Karpas-422 (cell line): Measurements from ENCODE around the gene OR51S1. TPM values are rescaled to one million over a fixed set of nuclear protein-coding genes. Genes with fewer than 3 reads are reported as not detected.

Source experiments
- DNase-seq: peaks from one replicate; pipeline ENCODE4 v3.0.0-alpha.2; 2015
- H2AFZ ChIP-seq: fragments of 200-600 bp; sonication (generic); 2 replicates; pipeline ENCODE4 v1.6.1; 2014; ENCODE audit warnings: antibody characterized with exemption, low read length, mixed read lengths
- H3K27ac ChIP-seq: fragments of 200-600 bp; sonication (generic); 2 replicates; pipeline ENCODE4 v1.5.1; 2014; ENCODE audit warnings: mild to moderate bottlenecking, low read length, moderate library complexity
- H3K27me3 ChIP-seq: fragments of 200-600 bp; sonication (generic); 2 replicates; pipeline ENCODE4 v1.6.1; 2014; ENCODE audit warnings: low read length, mixed read lengths
- H3K36me3 ChIP-seq: fragments of 200-600 bp; sonication (generic); 2 replicates; pipeline ENCODE4 v1.6.1; 2014; ENCODE audit warnings: low read length, mixed read lengths; ENCODE audit not compliant: insufficient read depth
- H3K4me1 ChIP-seq: fragments of 200-600 bp; sonication (generic); 2 replicates; pipeline ENCODE4 v1.6.1; 2014; ENCODE audit warnings: mild to moderate bottlenecking, low read length, mixed read lengths
- H3K4me2 ChIP-seq: fragments of 200-600 bp; sonication (generic); 2 replicates; pipeline ENCODE4 v1.6.1; 2014; ENCODE audit warnings: low read length, low read depth, mild to moderate bottlenecking; ENCODE audit not compliant: poor library complexity, severe bottlenecking
- H3K4me3 ChIP-seq: fragments of 200-600 bp; sonication (generic); 2 replicates; pipeline ENCODE4 v1.5.1; 2014; ENCODE audit warnings: mild to moderate bottlenecking, antibody characterized with exemption, low read length, mixed read lengths
- H3K79me2 ChIP-seq: fragments of 200-600 bp; sonication (generic); 2 replicates; pipeline ENCODE4 v1.6.1; 2014; ENCODE audit warnings: mild to moderate bottlenecking, low read length, mixed read lengths
- H3K9ac ChIP-seq: fragments of 200-600 bp; sonication (generic); 2 replicates; pipeline ENCODE4 v1.6.0; 2014; ENCODE audit warnings: low read length
- H3K9me2 ChIP-seq: fragments of 200-600 bp; sonication (generic), shearing (Covaris generic); replicated peaks from 2 replicates; pipeline ENCODE4 v1.6.0; 2014; ENCODE audit warnings: mild to moderate bottlenecking, low read length, moderate library complexity; ENCODE audit not compliant: insufficient read depth
- H3K9me3 ChIP-seq: fragments of 300-700, 200-600 bp; sonication (generic); 2 replicates; pipeline ENCODE4 v1.6.1; 2014; ENCODE audit warnings: low read length, mixed read lengths
- H4K20me1 ChIP-seq: fragments of 200-600 bp; sonication (generic); 2 replicates; pipeline ENCODE4 v1.6.1; 2014; ENCODE audit warnings: mild to moderate bottlenecking, antibody characterized with exemption, low read length, low read depth; ENCODE audit not compliant: insufficient read depth
- total RNA-seq: library from RNA; depleted of rRNA; stranded (reverse); fragments of >200 nt; shearing (Covaris generic); gene quantifications from 2 replicates; pipeline ENCODE4 v1.2.3, GENCODE V29; 2014; ENCODE audit warnings: low replicate concordance; rRNA removed

Gene OR51S1
- total RNA-seq, 1 experiment from 2014 or later = not detected

DNA sequence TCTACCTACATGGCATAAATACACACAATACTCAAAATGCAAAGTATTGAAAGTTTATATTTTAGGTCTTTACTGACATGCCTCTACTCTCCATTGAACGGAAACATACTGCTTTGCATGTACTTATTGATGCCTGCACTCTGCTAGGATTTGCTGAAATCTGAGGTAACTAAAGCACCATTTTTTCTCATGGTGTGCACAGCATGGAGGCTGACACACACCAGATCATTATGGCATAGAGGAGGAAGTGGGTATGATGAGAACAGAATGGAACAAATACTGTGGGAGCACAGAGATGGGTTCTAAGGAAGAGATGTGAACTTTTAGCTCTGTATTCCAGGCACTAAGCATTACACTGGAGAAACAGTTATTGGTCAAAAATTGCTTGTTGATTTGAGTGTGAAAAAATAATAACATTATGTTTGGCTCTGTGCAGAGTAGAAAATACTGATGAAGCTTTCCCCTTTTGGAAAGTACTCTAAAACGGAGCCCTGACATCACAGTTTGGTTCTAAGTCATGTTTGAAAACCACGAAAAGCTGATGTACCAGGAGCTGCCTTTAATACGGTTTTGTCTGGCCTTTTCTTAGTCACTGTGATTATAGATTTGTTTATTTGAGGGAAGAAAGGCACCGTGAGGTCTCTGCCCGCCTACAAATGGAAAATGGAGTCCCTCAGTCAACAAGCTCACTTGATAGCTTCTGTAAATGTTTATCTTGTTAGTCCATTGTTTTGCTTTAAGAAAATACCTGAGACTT lies 50.4 kb downstream of the OR51S1 start:
- no peak overlapping the region for H2AFZ ChIP-seq
- H3K27me3 ChIP-seq = no peaks in the 10 kb centered on the region
- no peak for DNase-seq
- no peak overlapping the region for H3K27ac ChIP-seq
- H3K4me3 ChIP-seq = no peak overlapping the region
- H4K20me1 ChIP-seq = no peaks in the 10 kb centered on the region
- no peaks in the 10 kb centered on the region for H3K79me2 ChIP-seq
- H3K9ac ChIP-seq = no peak overlapping the region
- H3K4me2 ChIP-seq = no peak overlapping the region
- no peaks in the 10 kb centered on the region for H3K36me3 ChIP-seq
- H3K9me3 ChIP-seq = no peaks in the 10 kb centered on the region
- no peaks in the 10 kb centered on the region for H3K9me2 ChIP-seq
- H3K4me1 ChIP-seq = no peaks in the 10 kb centered on the region

Other genes starting within 250 kb of the OR51S1 start
- 17.5 and 21.1 TPM in 2 replicates for gene TRIM68, start 241.0 kb downstream of the OR51S1 start, total RNA-seq
- not detected in 2 replicates for gene OR51D1, start 211.7 kb downstream of the OR51S1 start, total RNA-seq
- gene OR51E1, start 205.2 kb downstream of the OR51S1 start, total RNA-seq = not detected in 2 replicates
- gene OR51E2, start 151.4 kb downstream of the OR51S1 start, total RNA-seq = not detected in 2 replicates
- not detected in 2 replicates for gene MMP26, start 144.4 kb downstream of the OR51S1 start, total RNA-seq
- not detected in 2 replicates for gene OR51F1, start 79.3 kb downstream of the OR51S1 start, total RNA-seq
- not detected in 2 replicates for gene OR52R1, start 44.8 kb downstream of the OR51S1 start, total RNA-seq
- gene OR51F2, start 27.9 kb downstream of the OR51S1 start, total RNA-seq = not detected in 2 replicates
- gene OR51T1, start 32.7 kb upstream of the OR51S1 start, total RNA-seq = not detected in 2 replicates
- gene OR51A7, start 54.6 kb upstream of the OR51S1 start, total RNA-seq = not detected in 2 replicates
- gene OR51G2, start 70.1 kb upstream of the OR51S1 start, total RNA-seq = not detected in 2 replicates
- gene OR51G1, start 75.1 kb upstream of the OR51S1 start, total RNA-seq = not detected in 2 replicates
- gene OR51A4, start 98.4 kb upstream of the OR51S1 start, total RNA-seq = not detected in 2 replicates
- gene OR51A2, start 106.5 kb upstream of the OR51S1 start, total RNA-seq = not detected in 2 replicates
- gene OR51L1, start 145.6 kb upstream of the OR51S1 start, total RNA-seq = not detected in 2 replicates
- not detected in 2 replicates for gene OR52J3, start 197.3 kb upstream of the OR51S1 start, total RNA-seq
- not detected in 2 replicates for gene OR52E2, start 210.4 kb upstream of the OR51S1 start, total RNA-seq
- not detected in 2 replicates for gene OR52E1, start 220.4 kb upstream of the OR51S1 start, total RNA-seq